ENCODE results near the gene BEAN1.
"Not testable (repeated sequence)": the region's sequence is repeated elsewhere in the genome, so short reads cannot be mapped to it uniquely, and the experiment has no call there.

The BEAN1 gene

DNA sequence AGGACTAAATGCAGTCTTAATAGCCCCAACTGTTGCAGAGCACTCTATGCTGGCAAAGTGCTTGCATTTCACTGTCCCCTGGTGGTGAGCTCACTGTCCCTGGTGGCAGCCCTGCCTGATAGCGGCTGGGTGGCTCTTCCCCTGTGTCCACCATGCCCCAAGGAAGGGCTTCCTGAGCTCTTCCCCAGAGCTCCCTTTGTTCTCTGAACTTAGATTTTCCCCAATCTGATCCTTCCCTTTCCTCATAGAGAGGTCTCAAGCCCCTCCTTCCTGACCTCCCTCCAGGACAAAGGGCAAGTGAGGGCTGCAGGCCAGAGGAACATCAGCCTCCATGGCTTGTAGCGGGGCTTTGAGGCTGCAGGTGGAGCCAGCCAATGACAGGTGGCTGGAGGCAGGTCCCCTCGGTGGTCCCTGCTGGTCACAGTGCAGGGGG lies 17.0 kb downstream of the BEAN1 start:
- no peak for DNase-seq

DNA sequence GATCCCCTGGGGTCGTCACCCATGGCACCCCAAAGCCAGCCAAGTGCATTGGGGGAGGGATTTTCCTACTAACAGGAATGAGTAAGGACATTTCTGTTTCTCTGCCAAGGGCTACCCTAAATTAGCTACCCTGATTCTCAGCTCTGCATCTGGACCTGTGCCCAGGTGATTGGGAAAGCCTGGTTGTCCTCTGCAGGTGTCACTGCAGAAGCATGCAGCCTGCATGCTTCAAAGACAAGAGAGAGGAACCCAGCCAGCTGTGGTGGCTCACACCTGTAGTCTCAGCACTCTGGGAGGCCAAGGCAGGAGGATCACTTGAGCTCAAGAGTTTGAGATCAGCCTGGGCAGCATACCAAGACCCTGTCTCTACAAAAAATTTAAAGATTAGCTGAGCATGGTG lies 19.6 kb downstream of the BEAN1 start:
- no peak for DNase-seq

DNA sequence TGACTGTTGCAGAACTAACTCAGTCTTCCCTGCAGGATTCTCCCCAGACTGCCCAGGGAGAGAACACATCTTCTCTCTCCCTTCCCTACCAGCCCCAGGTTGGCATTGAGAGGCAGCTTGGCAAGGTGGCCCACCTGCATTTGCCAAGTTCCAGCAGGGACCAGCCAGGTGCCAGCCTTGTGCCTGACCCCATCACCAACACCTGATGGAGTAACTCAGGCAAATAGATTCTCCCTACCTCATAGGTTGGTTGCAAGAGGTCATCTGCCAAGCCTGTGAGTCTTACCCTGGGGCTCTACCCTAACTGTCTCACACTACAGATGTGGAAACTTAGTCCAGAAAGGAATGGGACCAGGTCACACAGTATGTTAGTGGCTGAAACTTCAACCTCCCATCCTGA lies 20.4 kb downstream of the BEAN1 start:
- DNase-seq = no peak

DNA sequence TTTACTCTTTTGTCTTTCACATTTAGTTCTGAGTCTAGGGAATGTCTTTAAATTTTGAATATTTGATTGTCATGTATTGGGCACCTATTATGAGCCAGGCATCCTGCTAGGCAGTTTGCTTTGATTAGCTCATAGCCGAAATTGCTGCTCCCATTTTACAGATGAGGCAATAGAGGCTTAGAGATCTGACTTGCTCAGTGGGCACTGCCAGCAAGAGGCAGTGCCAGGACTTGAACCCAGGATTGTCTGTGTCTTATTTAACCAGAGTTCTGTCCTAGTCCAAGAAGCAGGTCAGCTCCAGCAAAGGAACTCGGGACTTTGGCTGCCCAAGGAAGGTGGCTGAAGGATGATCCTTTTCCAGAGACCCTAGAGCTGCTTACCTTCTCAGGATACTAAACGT lies 24.5 kb downstream of the BEAN1 start:
- no peak for DNase-seq

DNA sequence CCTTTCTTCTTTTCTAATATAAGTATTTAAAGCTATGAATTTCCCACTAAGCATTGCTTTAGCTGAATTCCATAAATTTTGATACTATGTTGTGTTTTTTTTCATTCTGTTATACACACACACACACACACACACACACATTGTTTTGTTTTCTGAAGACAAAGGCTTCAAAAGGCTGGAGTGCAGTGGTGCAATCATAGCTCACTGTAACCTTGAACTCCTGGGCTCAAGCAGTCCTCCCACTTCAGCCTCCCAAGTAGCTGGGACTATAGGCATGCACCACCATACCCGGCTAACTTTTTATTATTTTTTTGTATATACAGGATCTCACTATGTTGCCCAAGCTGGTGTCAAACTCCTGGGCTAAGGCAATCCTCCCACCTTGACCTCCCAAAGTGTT lies 26.1 kb downstream of the BEAN1 start:
- DNase-seq = not testable (repeated sequence)

DNA sequence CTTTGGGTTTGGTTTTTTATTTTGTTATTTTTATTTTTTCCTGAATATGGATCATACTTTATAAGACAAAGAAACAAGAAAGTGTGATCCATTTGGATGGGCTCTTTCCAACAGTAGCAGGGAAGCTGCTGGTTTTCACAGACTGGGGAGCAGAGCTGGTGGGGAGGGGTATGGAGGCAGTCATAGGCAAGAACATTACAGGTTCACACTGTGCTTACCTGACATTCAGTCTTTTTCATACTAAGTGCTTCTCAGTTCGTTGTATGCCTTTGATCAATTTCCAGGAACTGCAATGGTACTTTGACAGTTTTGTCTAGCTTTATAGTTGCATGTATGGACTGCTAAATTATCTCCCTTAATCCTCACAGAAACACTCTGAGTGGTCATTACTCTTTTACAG lies 27.7 kb downstream of the BEAN1 start:
- DNase-seq = no peak

DNA sequence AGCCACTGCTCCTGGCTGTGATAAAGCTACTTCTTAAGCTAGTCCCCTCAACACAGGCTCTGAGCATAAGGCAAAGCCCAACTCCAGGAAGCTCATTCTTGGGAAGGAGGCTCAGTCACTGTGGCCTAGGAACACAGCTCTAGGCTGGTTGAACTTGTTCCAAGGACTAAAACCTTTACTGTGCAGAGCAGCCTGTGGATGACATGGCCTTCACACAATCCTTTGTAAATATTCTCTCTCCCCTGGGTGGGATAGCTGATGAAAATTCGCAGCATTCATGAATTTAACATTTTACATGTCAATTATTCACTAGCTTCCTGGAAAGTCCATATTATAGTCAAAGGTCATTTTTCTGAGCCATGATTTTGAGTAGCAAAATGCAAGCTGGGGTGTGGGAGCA lies 28.9 kb downstream of the BEAN1 start:
- no peak for DNase-seq

DNA sequence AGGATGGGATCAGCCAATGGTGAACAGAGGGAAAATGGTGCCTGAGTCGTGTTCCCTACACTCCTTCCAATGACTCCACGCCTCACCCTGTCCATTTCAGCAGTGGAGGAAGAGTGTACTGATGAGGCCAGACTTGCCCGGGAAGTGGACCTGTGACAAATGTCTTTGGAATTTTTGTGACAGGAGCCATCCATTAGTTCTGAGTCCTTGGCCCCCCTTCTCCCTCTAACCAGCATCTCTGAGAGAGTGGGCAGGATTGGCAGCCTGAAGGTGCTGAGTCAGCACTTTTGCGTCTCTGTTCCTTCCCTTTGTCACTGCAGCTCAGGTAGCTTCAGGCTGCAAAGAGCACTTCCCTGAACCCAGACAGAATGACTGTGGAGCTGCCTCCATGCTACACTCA lies 30.8 kb downstream of the BEAN1 start:
- no peak for DNase-seq

DNA sequence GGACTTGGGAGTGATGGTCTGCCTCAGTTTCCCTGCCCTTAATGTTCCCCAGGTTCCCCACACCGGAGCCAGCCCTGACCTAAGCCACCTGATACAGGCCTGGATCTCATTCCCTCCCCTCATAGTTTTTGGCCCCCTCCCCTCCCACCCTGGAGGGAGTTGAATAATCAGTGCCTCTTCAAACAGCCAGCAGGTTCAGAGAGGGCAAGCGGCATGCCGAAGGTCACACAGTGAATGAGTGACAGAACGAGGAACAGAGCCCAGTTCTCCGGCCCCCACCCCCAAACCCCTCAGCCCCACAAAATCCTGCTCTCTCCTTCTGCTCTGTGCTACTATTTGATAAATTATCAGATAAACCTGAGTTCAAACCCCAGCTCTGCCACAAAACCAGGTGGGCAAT lies 31.2 kb downstream of the BEAN1 start:
- DNase-seq = no peak

DNA sequence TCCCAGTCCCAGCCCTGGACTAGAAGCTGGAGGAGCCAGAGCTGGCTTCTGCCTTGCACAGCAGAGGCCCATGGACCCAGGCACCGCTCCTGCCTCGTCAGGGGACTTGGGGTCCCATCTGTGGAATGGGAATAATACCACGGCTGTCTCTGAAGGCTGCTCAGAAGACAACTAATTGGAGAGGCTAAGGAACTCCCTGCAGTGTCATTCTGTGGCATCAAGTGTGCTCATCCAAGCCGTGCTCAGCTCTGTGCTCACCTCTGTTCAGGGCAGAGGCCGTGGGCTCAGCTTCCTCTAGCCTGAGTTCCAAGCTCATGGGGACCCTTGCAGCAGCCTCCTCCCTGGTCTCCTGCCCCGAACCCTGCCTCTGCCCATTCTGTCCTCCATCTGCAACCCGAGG lies 31.8 kb downstream of the BEAN1 start:
- no peak for DNase-seq

DNA sequence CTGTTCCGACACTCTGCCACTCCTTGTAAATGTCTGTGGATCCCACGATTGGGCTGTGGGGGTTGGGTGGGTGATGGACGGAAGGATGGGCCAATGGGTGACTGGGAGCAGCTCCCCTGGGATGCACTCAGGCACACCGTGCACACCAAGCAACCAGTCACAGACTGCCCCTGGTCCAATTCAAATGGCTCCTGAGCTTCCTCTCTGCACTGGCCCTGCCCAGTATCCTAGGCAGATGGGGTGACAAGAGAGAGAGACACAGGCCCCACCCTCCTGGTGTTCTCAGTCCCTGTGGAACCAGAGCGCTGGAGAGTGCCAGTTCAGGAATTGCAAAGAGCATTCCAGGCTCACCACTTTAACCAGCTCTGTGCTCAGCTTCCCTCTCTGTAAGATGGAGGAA lies 32.8 kb downstream of the BEAN1 start:
- DNase-seq = no peak

DNA sequence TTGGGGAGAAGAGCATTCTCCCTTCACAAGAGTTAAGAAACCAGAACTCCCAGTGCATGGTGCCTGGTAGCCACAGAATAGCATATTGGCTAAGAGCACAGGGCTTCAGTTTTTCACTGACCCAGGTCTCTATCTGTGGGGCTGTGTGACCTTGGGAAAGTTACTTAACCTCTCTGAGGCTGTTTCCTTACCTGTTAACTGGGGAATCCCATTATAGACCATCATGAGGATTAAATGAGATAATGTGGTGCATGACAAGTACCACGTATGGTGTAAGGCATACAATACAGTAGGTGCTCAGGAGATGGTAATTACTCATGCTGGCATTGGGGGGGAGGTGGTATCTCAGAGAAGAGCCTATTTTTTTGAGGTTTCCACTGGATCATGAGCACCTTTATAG lies 33.6 kb downstream of the BEAN1 start:
- no peak for DNase-seq

DNA sequence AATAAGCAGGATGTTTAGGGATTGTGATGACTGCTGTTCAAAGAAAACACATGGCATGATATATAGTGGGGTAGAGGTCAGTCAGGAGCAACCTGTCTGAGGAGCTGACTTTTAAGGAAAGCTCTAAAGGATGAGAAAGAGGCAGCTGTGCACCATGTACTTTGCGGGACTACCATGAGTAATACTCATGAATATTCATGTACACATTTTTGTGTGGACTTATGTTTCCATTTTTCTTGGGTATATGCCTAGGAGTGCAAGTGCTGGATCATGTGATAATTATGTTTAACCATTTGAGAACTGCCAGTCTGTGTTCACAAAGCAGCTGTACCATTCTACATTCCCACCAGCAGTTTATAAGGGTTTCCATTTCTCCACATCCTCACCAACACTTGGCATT lies 35.8 kb downstream of the BEAN1 start:
- DNase-seq = no peak

DNA sequence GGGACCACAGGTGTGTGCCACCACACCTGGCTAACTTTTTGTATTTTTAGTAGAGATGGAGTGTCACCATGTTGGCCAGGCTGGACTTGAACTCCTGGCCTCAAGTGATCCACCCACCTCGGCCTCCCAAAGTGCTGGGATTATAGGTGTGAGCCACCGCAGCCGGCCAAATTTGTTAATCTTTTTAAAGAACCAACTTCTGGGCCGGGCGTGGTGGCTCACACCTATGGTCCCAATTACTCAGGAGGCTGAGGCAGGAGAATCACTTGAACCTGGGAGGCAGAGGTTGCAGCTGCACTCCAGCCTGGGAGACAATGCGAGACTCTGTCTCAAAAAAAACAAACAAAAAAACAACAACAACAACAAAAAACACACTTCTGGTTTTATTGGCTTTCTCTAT lies 38.9 kb downstream of the BEAN1 start:
- not testable (repeated sequence) for DNase-seq

DNA sequence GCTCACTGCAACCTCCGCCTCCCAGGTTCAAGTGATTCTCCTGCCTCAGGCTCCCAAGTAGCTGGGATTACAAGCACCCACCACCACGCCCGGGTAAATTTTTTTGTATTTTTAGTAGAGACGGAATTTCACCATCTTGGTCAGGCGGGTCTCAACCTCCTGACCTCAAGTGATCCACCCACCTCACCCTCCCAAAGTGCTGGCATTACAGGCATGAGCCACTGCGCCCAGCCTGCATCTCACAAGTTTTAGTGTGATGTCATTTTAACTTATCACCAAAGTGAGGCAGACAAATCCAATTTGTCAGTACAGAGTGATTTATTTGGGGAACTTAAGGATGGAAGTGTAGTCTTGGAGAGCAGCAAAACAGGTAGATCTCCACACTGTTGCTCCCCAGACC lies 39.5 kb downstream of the BEAN1 start:
- DNase-seq = not testable (repeated sequence)

DNA sequence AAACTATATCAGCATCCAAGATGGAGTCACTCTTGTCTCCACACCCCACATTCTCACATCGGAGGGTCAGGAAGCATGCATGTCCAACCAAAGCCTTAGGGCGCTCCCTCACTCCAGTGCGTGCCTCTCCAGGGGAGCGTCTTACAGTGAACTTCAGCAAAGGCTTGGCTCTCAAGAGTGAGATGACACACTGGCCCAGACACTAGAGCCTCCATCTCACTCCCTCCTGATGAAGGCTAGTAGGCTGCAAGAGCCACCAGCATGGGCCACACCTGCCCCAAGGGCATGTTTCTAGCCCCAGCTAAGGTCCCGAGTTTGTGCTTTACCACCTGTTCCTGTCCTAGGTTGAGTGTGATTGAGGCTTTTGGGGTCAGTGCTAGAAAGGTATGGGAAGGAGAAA lies 40.5 kb downstream of the BEAN1 start:
- DNase-seq = no peak

DNA sequence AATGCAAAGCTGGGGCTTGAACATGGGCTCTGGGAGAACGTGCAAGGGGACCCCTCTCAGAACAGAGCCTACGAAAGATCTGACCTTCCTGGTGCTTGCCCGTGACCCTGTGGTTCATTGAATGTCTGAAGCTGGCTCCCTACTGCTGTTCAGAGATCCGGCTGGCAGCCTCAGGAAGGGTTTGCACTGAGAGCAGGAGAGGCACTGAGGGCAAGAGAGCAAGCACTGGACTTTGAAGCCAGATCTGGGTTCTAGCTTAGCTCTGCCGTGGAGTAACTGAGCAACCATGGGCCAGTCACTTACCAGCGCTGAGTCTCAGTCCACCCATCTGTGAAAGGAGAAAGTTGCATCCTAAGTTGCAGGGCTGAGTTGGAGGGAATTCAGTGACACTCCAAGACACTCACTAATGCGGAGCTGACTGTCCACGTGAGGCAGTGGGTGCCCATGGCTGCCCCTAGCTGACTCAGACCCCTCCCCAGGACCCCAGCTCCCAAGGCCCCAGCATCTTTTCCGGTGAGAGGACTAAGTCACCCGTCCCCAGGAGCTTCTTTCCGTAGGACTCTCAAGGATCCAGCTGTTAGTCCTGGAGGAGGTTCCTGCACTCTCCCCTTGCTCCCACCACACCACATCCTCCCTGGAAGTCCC lies 41.3 kb downstream of the BEAN1 start:
- no peak for DNase-seq

DNA sequence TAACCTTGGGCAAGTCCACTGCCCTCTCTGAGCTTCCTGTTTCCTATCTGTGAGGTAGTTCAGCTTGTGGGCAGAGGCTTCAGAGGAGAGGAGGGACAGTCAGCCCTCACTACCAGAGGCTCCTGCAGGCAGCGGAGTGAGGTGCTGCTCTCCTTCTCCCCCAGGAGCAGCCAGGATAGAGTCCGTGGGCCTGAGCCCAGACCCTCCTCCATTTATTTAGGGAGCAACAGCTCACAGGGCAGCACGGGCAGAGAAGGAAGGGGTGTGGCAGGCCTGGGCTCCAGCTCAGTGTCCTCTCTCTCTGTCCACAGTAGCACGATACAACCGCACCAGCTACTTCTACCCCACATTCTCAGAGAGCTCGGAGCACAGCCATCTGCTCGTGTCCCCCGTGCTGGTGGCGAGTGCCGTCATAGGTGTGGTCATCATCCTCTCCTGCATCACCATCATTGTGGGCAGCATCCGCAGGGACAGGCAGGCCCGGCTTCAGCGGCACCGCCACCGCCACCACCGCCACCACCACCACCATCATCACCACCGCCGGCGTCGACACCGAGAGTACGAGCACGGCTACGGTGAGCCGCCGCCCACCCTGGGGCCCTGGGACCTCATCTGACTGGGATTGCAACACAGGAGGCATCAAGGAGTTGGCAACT lies 42.3 kb downstream of the BEAN1 start:
- DNase-seq = no peak

DNA sequence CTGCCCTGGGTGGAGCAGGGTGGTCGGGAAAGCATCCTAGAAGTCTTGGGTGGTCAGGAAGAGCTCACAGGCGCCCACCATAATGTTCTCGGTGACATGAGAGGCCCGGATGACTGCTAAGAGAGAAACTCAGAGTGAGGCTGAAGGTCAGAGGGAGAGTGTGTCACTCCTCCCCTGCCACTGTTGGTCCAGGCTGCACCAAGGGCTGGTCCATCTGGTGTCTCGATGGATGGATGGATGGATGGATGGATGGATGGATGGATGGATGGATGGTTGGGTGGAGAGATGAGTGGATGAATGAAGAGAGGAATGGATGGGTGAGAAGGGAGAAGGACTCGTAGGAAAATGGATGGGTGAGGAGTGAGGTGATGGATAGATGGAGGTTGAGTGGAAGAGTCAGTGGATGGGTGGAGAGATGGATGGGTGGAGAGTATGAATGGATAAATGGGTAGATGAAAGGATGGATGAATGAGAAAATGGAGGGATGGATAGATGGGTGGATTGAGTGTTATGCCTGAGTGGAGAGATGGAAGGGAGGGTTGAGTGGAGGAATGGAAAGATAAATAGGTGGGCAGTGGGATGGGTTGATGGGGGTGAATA lies 43.0 kb downstream of the BEAN1 start:
- no peak for DNase-seq

DNA sequence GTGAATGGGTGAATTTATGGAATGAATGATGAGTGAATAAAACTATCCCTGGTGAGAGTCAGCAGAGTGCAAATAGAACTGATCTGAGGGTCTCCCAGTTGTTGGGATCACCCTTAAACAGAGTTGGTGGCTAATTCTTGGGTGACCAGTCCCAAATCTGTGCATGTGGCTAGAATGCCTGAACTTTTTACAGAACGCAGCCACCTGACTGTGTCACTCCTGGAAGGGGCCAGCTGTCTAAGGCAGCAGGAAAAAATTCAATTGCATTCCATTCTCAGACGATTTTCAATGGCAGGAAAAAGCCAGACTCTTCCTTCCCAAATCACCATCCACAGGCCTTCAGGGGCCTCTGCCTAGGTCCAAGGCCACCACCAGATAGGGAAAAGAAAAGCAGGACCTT lies 43.5 kb downstream of the BEAN1 start:
- no peak for DNase-seq

DNA sequence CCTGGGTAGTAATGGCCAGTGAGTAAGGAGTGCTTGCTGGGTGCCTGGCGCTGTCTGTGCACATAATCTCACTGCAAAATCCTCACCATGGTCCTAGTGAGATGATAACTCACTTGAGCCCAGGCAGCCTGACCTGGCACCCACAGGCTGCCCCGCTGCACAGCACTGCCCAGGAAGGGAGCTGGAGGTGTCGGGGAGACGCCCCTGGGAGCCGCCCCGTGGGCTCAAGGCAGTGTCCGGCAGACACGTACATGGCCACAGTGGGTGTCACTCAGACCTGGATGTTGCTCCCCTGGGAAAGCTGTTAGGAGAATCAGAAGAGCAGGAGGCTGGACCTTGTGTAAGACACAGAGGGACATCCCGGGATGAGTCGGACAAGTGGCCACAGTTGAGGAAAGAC lies 44.2 kb downstream of the BEAN1 start:
- DNase-seq = no peak

DNA sequence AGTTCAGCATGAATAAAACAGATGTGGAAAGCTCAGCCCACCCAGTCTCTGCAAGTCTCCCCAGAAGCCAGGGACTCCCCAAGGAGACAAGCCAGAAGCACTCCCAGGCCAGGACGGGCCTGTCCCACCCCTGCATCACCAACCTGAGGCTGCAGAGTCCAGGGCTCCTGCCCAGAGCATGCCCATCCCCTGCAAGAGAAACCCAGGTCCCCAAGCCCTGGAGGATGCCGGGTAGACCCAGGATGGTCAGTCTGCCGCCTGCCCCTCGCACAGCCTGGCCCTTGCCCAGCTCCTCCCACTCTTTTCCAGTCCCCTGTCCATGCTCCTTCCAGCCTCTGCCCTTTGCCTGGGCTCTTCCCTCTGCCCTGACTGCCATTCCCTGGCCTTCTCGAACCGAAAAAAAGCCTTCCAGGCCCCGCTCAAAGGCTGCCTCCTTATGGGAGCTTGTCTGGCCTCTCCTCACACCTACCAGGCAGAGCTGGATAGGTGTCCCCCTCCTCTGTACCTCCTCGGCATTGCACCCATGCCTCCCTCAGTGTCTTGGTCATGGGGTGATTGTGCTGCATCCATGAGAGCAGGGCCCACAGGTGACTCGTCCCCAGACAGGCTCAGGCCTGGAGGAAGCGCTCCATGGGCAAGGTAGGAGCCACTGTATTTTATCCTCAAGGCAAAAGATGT lies 44.8 kb downstream of the BEAN1 start:
- DNase-seq = no peak

DNA sequence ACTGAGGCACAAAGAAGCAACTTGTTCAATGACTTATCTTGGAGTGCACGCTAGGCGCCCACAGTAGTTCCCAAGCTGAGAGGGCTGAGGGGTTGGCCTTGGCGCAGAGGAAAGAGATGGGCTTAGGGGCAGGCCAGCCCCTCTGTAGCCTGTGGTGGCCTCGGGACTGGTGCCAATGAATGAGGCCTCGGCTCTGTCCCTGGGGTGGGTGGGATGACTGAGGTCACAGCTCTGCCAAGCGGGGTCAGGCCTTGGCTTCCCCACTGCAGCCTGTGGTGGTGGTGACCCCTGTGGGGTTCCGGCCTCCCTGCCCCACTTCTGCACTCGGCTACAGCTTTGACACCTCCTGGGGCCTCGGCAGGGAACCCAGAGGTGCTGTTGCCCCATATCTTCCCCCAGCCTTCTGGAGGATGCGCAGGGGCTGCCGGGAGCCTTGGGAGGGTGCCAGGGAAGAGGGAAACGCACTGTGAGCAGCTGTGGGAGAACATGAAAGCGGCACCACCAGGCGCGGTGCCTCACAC lies 46.0 kb downstream of the BEAN1 start:
- DNase-seq = no peak
